GM18499 (cell line): Measurements from ENCODE around the gene HNRNPA2B1.
"Not testable (repeated sequence)": the region's sequence is repeated elsewhere in the genome, so short reads cannot be mapped to it uniquely, and the experiment has no call there.

Source experiments
- ATAC-seq: cut with Tn5 transposase; IDR thresholded peaks from one replicate; pipeline ENCODE4 v1.9.1; 2021; ENCODE audit warnings: moderate number of reproducible peaks; ENCODE audit not compliant: insufficient read depth, unreplicated experiment

HNRNPA2B1 gene

GRCh38 chr7:26198781-26199169 is 1.8 kb downstream of the HNRNPA2B1 start:
- ATAC-seq, result no peak

- ATAC-seq, result no peak
Measured at GRCh38 chr7:26198133-26198780, 2.3 kb downstream of the HNRNPA2B1 start.

GRCh38 chr7:26197153-26198115 is 3.1 kb downstream of the HNRNPA2B1 start:
- ATAC-seq, result no peak

- no peak for ATAC-seq
Measured at GRCh38 chr7:26195867-26196657, 4.5 kb downstream of the HNRNPA2B1 start.

GRCh38 chr7:26195182-26195581 is 5.4 kb downstream of the HNRNPA2B1 start:
- ATAC-seq, result no peak

- ATAC-seq, result not testable (repeated sequence)
Measured at GRCh38 chr7:26194764-26195163, 5.8 kb downstream of the HNRNPA2B1 start.

GRCh38 chr7:26193432-26194207 is 6.9 kb downstream of the HNRNPA2B1 start:
- ATAC-seq, result no peak

- ATAC-seq, result no peak
Measured at GRCh38 chr7:26192485-26193087, 8.0 kb downstream of the HNRNPA2B1 start.

- no peak for ATAC-seq
Measured at GRCh38 chr7:26191974-26192479, 8.5 kb downstream of the HNRNPA2B1 start.

GRCh38 chr7:26191233-26191973 is 9.1 kb downstream of the HNRNPA2B1 start:
- no peak for ATAC-seq

GRCh38 chr7:26190417-26190869 is 10.1 kb downstream of the HNRNPA2B1 start:
- no peak for ATAC-seq

- ATAC-seq, result no peak
Measured at GRCh38 chr7:26189697-26190096, 10.8 kb downstream of the HNRNPA2B1 start.

GRCh38 chr7:26188957-26189541 is 11.5 kb downstream of the HNRNPA2B1 start:
- ATAC-seq, result no peak

- ATAC-seq, result no peak
Measured at GRCh38 chr7:26188206-26188956, 12.2 kb downstream of the HNRNPA2B1 start.

- no peak for ATAC-seq
Measured at GRCh38 chr7:26187380-26188205, 13.0 kb downstream of the HNRNPA2B1 start.
